Thyroid gland (tissue), 4 donors: ENCODE data around the gene HES7. TPM values are rescaled to one million over a fixed set of nuclear protein-coding genes. Genes with fewer than 3 reads are reported as not detected.
"Not testable (repeated sequence)": the region's sequence is repeated elsewhere in the genome, so short reads cannot be mapped to it uniquely, and the experiment has no call there.

ENCODE experiments used
- DNase-seq, 2 donors: peaks; one replicate each; pipeline ENCODE4 v3.0.0-alpha.2; 2019
- H3K27ac ChIP-seq, 3 donors: fragments of 200-600 bp; sonication (generic); 1 replicate in 2 of 3; 2 replicates in 1 of 3; pipeline ENCODE4 v1.5.1; 2016 to 2019; ENCODE audit warnings: mild to moderate bottlenecking in 1 of 3, moderate library complexity in 1 of 3
- H3K27me3 ChIP-seq: fragments of 200-600 bp; sonication (generic); one replicate; pipeline ENCODE4 v1.5.1; 2019
- H3K36me3 ChIP-seq, 2 donors: fragments of 200-600 bp; sonication (generic); one replicate each; pipeline ENCODE4 v1.5.1; 2016 to 2019
- H3K4me1 ChIP-seq, 2 donors: fragments of 200-600 bp; sonication (generic); one replicate each; pipeline ENCODE4 v1.5.1; 2017 to 2019
- H3K4me3 ChIP-seq, 3 donors: fragments of 200-600 bp; sonication (generic); replicated peaks in 1 of 3; 1 replicate in 2 of 3; 2 replicates in 1 of 3; pipeline ENCODE4 v1.5.1; 2016; ENCODE audit warnings: mild to moderate bottlenecking in 1 of 3
- H3K9me3 ChIP-seq: fragments of 200-600 bp; sonication (generic); one replicate; pipeline ENCODE4 v1.5.1; 2017
- POLR2A ChIP-seq, 2 donors: fragments of 450-650 bp; IDR thresholded peaks; one replicate each; pipeline ENCODE4 v1.6.1; 2017; ENCODE audit warnings: antibody characterized with exemption in 2 of 2, mild to moderate bottlenecking in 2 of 2, moderate library complexity in 1 of 2
- WGBS, 2 donors: methylation state at CpG; one replicate each; pipeline ENCODE4 v1.1.5; 2017; 5-methylcytosine and 5-hydroxymethylcytosine counted together
- intact Hi-C: fragments of 100-400 bp; cut with DNase I; formaldehyde crosslinking; loops from one replicate; pipeline ENCODE4 v1.15.1; 2023
- total RNA-seq, 4 donors: library from RNA; depleted of rRNA; stranded (reverse); fragments of >200 nt; gene quantifications; one replicate each; pipeline ENCODE4 v1.2.3, GENCODE V29; 2016
- TF ChIP-seq, protein P1 (sequence below), 6 experiments: fragments of 200-600 bp in 3 of 6; fragments of 450-650 bp in 3 of 6; sonication (generic) in 3 of 6; IDR thresholded peaks; one replicate each; pipeline ENCODE4 v1.5.1; 2016 to 2019; ENCODE audit warnings: antibody characterized with exemption in 6 of 6, mild to moderate bottlenecking in 2 of 6, inconsistent platforms in 1 of 6, moderate library complexity in 1 of 6

Gene HES7
- total RNA-seq: 1 to 10 TPM in 1 of 4 donors, not detected in 3; 1.7 TPM

DNA sequence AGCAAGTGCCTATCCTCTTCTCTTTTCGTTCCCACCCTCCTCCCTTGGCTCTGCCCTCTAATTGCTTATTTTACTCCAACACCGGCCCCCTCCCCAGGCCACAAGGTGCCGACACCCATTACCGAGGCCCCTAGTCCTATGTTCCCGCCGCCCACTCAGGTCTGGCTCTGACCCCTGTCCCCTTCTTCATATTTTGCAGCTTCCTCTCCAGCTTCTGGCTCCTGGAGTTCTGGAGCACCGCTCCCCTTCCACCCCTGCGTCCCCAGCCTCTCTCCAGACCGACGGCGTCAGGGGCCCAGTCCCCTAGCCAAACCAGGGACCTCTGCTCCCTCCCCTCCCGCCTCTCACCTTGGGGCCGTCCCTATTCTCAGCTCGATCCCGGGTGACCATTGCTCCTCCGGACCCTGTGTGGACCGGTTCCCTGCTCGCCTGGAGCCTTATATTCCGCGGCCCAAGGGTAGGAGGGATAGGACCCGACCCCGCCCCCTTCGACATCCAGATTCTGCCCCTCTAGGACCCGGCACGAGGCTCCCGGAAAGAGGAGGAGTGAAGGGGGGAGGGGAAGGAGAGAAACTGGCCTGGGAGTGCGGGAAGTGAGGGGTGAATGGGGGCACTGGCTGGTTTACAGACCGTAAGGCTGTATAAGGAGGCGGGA, at the start of gene HES7:
Gene HES7 (minus strand): TSS at position 412 of the 655 bp plus-strand sequence. CDS start 22 bp downstream, at position 390.
- peak within 1 kb of the TSS in 1 of 3 donors; percentile 42 for H3K4me3 ChIP-seq
- peaks cover 48 to 56% of the 10 kb centered on the region in 2 donors for H3K4me1 ChIP-seq
- no peaks in the 10 kb centered on the region for H3K36me3 ChIP-seq
- TF ChIP-seq POLR2A (IDR thresholded peaks at IDR 0.05): no peak
- TF ChIP-seq, protein P1, sequence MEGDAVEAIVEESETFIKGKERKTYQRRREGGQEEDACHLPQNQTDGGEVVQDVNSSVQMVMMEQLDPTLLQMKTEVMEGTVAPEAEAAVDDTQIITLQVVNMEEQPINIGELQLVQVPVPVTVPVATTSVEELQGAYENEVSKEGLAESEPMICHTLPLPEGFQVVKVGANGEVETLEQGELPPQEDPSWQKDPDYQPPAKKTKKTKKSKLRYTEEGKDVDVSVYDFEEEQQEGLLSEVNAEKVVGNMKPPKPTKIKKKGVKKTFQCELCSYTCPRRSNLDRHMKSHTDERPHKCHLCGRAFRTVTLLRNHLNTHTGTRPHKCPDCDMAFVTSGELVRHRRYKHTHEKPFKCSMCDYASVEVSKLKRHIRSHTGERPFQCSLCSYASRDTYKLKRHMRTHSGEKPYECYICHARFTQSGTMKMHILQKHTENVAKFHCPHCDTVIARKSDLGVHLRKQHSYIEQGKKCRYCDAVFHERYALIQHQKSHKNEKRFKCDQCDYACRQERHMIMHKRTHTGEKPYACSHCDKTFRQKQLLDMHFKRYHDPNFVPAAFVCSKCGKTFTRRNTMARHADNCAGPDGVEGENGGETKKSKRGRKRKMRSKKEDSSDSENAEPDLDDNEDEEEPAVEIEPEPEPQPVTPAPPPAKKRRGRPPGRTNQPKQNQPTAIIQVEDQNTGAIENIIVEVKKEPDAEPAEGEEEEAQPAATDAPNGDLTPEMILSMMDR (IDR thresholded peaks at IDR 0.05): no peak
- intact Hi-C loops: loop anchor here (10.0 kb wide), 2 partner anchors 61 to 101 kb away; no protein-coding TSS in a partner anchor
- H3K27ac ChIP-seq: peak within 1 kb of the TSS in 1 of 3 donors; percentile 52
- H3K27me3 ChIP-seq: peaks cover 5% of the 10 kb centered on the region
- WGBS, 2 donors: 2% methylated on average over 24 to 28 of the region's 29 CpGs
- H3K9me3 ChIP-seq: no peaks in the 10 kb centered on the region
- peak in 1 of 2 donors; percentile 36 for DNase-seq

DNA sequence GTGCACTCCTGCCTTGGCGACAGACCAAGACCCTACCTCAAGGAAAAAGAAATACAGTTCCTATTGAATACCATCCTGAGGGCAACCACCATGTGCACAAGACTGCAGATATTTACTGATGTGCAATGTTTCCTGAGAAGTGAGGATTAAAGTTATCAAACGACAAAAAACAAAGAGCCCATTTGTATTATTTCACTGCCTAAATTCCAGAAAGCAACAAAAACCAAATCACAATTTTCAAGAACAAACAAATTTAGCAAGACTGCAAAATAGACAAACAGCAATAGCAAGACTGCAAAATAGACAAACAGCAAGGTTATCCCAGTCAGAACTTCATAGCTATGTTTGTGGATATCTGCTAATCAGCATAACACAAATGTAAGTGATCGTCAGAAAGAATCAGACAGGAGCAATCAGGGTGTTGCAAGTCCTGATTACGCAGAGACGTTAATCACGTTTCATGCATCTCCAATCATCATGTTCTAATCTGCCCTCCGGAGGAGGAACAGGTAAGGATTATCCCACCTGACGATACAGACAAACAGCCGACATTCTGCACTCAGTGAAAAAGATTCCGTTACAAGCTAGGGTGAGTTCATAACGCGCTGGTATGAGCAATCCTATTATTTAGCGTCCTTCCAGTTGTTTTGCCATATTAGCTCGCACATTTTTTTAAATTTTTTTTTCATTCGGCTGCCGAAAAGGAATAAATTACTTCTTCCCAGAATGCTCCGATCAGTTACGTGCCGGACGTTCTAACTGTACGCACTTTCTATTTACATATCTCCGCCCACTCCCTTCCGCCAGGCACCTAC, 49.4 kb upstream of the HES7 start:
- TF ChIP-seq, protein P1 (IDR thresholded peaks at IDR 0.05): no peak
- peak; percentile 94 to 100 for TF ChIP-seq POLR2A (IDR thresholded peaks at IDR 0.05)
- peaks cover 21 to 38% of the 10 kb centered on the region in 2 donors for H3K4me1 ChIP-seq
- intact Hi-C loops: no loop called here
- H3K9me3 ChIP-seq: no peaks in the 10 kb centered on the region
- WGBS, 2 donors: 0% methylated on average over 23 of the region's 23 CpGs
- H3K36me3 ChIP-seq: no peaks in the 10 kb centered on the region
- peak overlapping the region; percentile 88 to 97 (median 94) for H3K27ac ChIP-seq
- peak overlapping the region in 1 of 3 donors; percentile 8 for H3K4me3 ChIP-seq
- H3K27me3 ChIP-seq: no peaks in the 10 kb centered on the region
- peak; percentile 83 to 86 for DNase-seq

GRCh38 chr17:8170186-8170585, 46.3 kb upstream of the HES7 start:
- Histone ChIP-seq H3K27ac (peak overlapping the region in 1 of 3 donors; percentile 30), H3K4me1 (peaks cover 7 to 23% of the 10 kb centered on the region in 2 donors)
- H3K27me3 ChIP-seq, H3K36me3 ChIP-seq, H3K4me3 ChIP-seq, H3K9me3 ChIP-seq, intact Hi-C loops: not testable (repeated sequence)
- 44 to 63% methylated on average over 19 of the region's 19 CpGs for WGBS, 2 donors
- peak in 1 of 2 donors; percentile 51 for DNase-seq

GRCh38 chr17:8167526-8167925, 43.6 kb upstream of the HES7 start:
- Histone ChIP-seq H3K9me3 (no peaks in the 10 kb centered on the region), H3K4me3 (no peak overlapping the region), H3K27ac (no peak overlapping the region), H3K4me1 (peaks cover 17 to 23% of the 10 kb centered on the region in 2 donors), H3K27me3 (no peaks in the 10 kb centered on the region), H3K36me3 (no peaks in the 10 kb centered on the region)
- no peak for DNase-seq
- intact Hi-C loops: no loop called here
- WGBS, 2 donors: 77 to 93% methylated on average over 3 of the region's 3 CpGs
- TF ChIP-seq POLR2A (IDR thresholded peaks at IDR 0.05): no peak
- TF ChIP-seq, protein P1 (IDR thresholded peaks at IDR 0.05): no peak

GRCh38 chr17:8166731-8167130, 42.8 kb upstream of the HES7 start:
- DNase-seq: no peak
- H3K9me3 ChIP-seq: no peaks in the 10 kb centered on the region
- intact Hi-C loops: no loop called here
- H3K27me3 ChIP-seq: no peaks in the 10 kb centered on the region
- no peaks in the 10 kb centered on the region for H3K36me3 ChIP-seq
- peaks cover 20 to 23% of the 10 kb centered on the region in 2 donors for H3K4me1 ChIP-seq
- no peak overlapping the region for H3K27ac ChIP-seq
- 93 to 96% methylated on average over 6 of the region's 6 CpGs for WGBS, 2 donors
- TF ChIP-seq POLR2A (IDR thresholded peaks at IDR 0.05): no peak
- TF ChIP-seq, protein P1 (IDR thresholded peaks at IDR 0.05): no peak
- no peak overlapping the region for H3K4me3 ChIP-seq
